SK-N-SH (cell line): Measurements from ENCODE around the gene DCST1. TPM values are rescaled to one million over a fixed set of nuclear protein-coding genes. Genes with fewer than 3 reads are reported as not detected.

Source experiments
- CTCF ChIA-PET: fragments of 300-600, 350-600 bp; formaldehyde crosslinking; extraction: SDS; loops from one replicate; lab custom pipeline; 2021; lab: Yijun Ruan, JAX
- POLR2A ChIA-PET: fragments of 350-600 bp; sonication (Branson Sonifier 250); formaldehyde crosslinking; extraction: SDS; loops from one replicate; lab custom pipeline; 2020; ENCODE audit warnings: antibody characterized with exemption, inconsistent platforms; lab: Yijun Ruan, JAX
- DNase-seq: peaks from one replicate; pipeline ENCODE4 v3.0.0; 2012
- H2AFZ ChIP-seq: fragments of 200-600 bp; sonication (generic); 2 replicates; pipeline ENCODE4 v1.8.1; 2016; ENCODE audit warnings: antibody characterized with exemption, mild to moderate bottlenecking, low read depth
- H3F3A ChIP-seq: fragments of 200-600 bp; sonication (generic); replicated peaks from 2 replicates; pipeline ENCODE3; 2016; ENCODE audit warnings: antibody characterized with exemption, mild to moderate bottlenecking; ENCODE audit not compliant: insufficient read depth
- H3K27ac ChIP-seq, 2 experiments: fragments of 200-500 bp in 1 of 2; fragments of 200-600 bp in 1 of 2; sonication (Bioruptor generic) in 1 of 2; sonication (generic), shearing (Covaris generic) in 1 of 2; 2 replicates each; pipeline versions ENCODE4 v1.5.1 to v1.6.1; 2014 to 2016; ENCODE audit warnings: low read depth in 2 of 2, inconsistent platforms in 1 of 2, low read length in 1 of 2, mild to moderate bottlenecking in 1 of 2, mixed read lengths in 1 of 2
- H3K27me3 ChIP-seq: fragments of 200-600 bp; sonication (generic), shearing (Covaris generic); 2 replicates; pipeline ENCODE4 v1.6.1; 2016; ENCODE audit warnings: mixed run types; ENCODE audit not compliant: insufficient read depth
- H3K36me3 ChIP-seq, 2 experiments: fragments of 200-500 bp in 1 of 2; fragments of 200-600 bp in 1 of 2; sonication (Bioruptor generic) in 1 of 2; sonication (generic) in 1 of 2; replicated peaks in 1 of 2; 2 replicates each; pipeline versions ENCODE3 to v1.5.1; 2014 to 2016; ENCODE audit warnings: low read length in 1 of 2, mild to moderate bottlenecking in 1 of 2; ENCODE audit not compliant: insufficient read depth in 2 of 2, control insufficient read depth in 1 of 2
- H3K4me1 ChIP-seq, 2 experiments: fragments of 200-500 bp in 1 of 2; fragments of 200-600 bp in 1 of 2; sonication (Bioruptor generic) in 1 of 2; sonication (generic), shearing (Covaris generic) in 1 of 2; 2 replicates each; pipeline versions ENCODE4 v1.5.1 to v1.6.1; 2014 to 2016; ENCODE audit warnings: low read depth in 1 of 2, low read length in 1 of 2, mixed run types in 1 of 2; ENCODE audit not compliant: insufficient read depth in 2 of 2, control insufficient read depth in 1 of 2
- H3K4me2 ChIP-seq: fragments of 200-600 bp; sonication (generic), shearing (Covaris generic); 2 replicates; pipeline ENCODE4 v1.6.1; 2017; ENCODE audit warnings: mixed run types
- H3K4me3 ChIP-seq, 2 experiments: fragments of 200-500 bp in 1 of 2; fragments of 200-600 bp in 1 of 2; sonication (Bioruptor generic) in 1 of 2; sonication (generic), shearing (Covaris generic) in 1 of 2; 2 replicates each; pipeline versions ENCODE4 v1.5.1 to v1.8.1; 2014 to 2016; ENCODE audit warnings: low read depth in 2 of 2, inconsistent platforms in 1 of 2, low read length in 1 of 2, mild to moderate bottlenecking in 1 of 2, mixed read lengths in 1 of 2, moderate library complexity in 1 of 2
- H3K79me2 ChIP-seq: fragments of 200-600 bp; sonication (generic); 2 replicates; pipeline ENCODE4 v1.8.1; 2017; ENCODE audit warnings: mild to moderate bottlenecking; ENCODE audit not compliant: insufficient read depth
- H3K9ac ChIP-seq: fragments of 200-600 bp; sonication (generic); 2 replicates; pipeline ENCODE4 v1.6.1; 2017; ENCODE audit warnings: mixed run types
- H3K9me2 ChIP-seq: fragments of 200-600 bp; sonication (generic); 2 replicates; pipeline ENCODE4 v1.6.1; 2017; ENCODE audit warnings: mixed run types
- H3K9me3 ChIP-seq: fragments of 200-600 bp; sonication (generic); 2 replicates; pipeline ENCODE4 v1.6.1; 2017; ENCODE audit warnings: mixed run types, mild to moderate bottlenecking, moderate library complexity
- H4K20me1 ChIP-seq: fragments of 200-600 bp; sonication (generic); 2 replicates; pipeline ENCODE4 v1.6.1; 2017; ENCODE audit warnings: mild to moderate bottlenecking, mixed run types; ENCODE audit not compliant: insufficient read depth
- CHD2 ChIP-seq: fragments of 150-350 bp; IDR thresholded peaks from 2 replicates; pipeline ENCODE4 v1.6.1; 2018; ENCODE audit warnings: low read length; ENCODE audit not compliant: partially characterized antibody
- CTCF ChIP-seq: fragments of 200-600 bp; sonication (generic); IDR thresholded peaks from 2 replicates; pipeline ENCODE4 v1.6.1; 2017; ENCODE audit warnings: antibody characterized with exemption, mild to moderate bottlenecking, moderate library complexity
- ELF1 ChIP-seq: IDR thresholded peaks from 2 replicates; pipeline ENCODE4 v1.4.0; 2012
- EP300 ChIP-seq, 2 experiments: IDR thresholded peaks; 2 replicates each; pipeline versions ENCODE4 v1.4.0 to v1.6.1; 2012; ENCODE audit warnings: borderline replicate concordance in 1 of 2, low read depth in 1 of 2, low read length in 1 of 2
- EZH2phosphoT487 ChIP-seq: fragments of 200-600 bp; sonication (generic); IDR thresholded peaks from 2 replicates; pipeline ENCODE4 v1.6.1; 2017; ENCODE audit warnings: low read depth, mixed run types, mild to moderate bottlenecking, antibody characterized with exemption, moderate library complexity, borderline replicate concordance
- FOSL2 ChIP-seq: IDR thresholded peaks from 2 replicates; pipeline ENCODE4 v1.4.0; 2012; ENCODE audit warnings: low read depth, mild to moderate bottlenecking, moderate library complexity, borderline replicate concordance
- FOXM1 ChIP-seq: IDR thresholded peaks from 2 replicates; pipeline ENCODE4 v1.4.0; 2012; ENCODE audit warnings: low read depth, mild to moderate bottlenecking
- GABPA ChIP-seq: IDR thresholded peaks from 2 replicates; pipeline ENCODE4 v1.4.0; 2012; ENCODE audit warnings: low read depth, mild to moderate bottlenecking
- JUND ChIP-seq: IDR thresholded peaks from 2 replicates; pipeline ENCODE4 v1.4.0; 2012
- MXI1 ChIP-seq: IDR thresholded peaks from 2 replicates; pipeline ENCODE4 v1.6.1; 2012; ENCODE audit warnings: mild to moderate bottlenecking, low read depth, low read length, improper control_type of control experiment
- NFIC ChIP-seq: IDR thresholded peaks from 2 replicates; pipeline ENCODE4 v1.4.0; 2012; ENCODE audit warnings: borderline replicate concordance
- POLR2AphosphoS5 ChIP-seq: IDR thresholded peaks from 2 replicates; pipeline ENCODE4 v1.6.1; 2012; ENCODE audit warnings: low read depth, low read length
- RFX5 ChIP-seq: IDR thresholded peaks from 2 replicates; pipeline ENCODE4 v1.6.1; 2012; ENCODE audit warnings: mild to moderate bottlenecking, improper control_type of control experiment, low read length
- TAF1 ChIP-seq: IDR thresholded peaks from 2 replicates; pipeline ENCODE4 v1.6.1; 2012; ENCODE audit warnings: low read depth, mild to moderate bottlenecking, low read length, moderate library complexity, borderline replicate concordance
- WGBS: methylation state at CpG from one replicate; pipeline ENCODE4 v1.1.6; 2017; ENCODE audit warnings: low lambda C conversion rate; 5-methylcytosine and 5-hydroxymethylcytosine counted together
- polyA plus RNA-seq, 3 experiments: library from polyadenylated mRNA; depleted of rRNA; stranded (reverse); fragments of >200 nt; gene quantifications; 2 replicates each; pipeline ENCODE4 v1.2.3, GENCODE V29; 2012
- TF ChIP-seq, protein P1 (sequence below): fragments of 150-350 bp; IDR thresholded peaks from 2 replicates; pipeline ENCODE4 v1.6.1; 2016; ENCODE audit warnings: mild to moderate bottlenecking, low read depth, low read length
- TF ChIP-seq, protein P2 (sequence below): IDR thresholded peaks from 2 replicates; pipeline ENCODE4; 2012
- TF ChIP-seq, protein P3 (sequence below): IDR thresholded peaks from 2 replicates; pipeline ENCODE4 v1.4.0; 2012; ENCODE audit warnings: low read depth, borderline replicate concordance

The DCST1 gene
- polyA plus RNA-seq, 1 of the 3 experiments (the other 2 are of a cell fraction), result not detected

DNA sequence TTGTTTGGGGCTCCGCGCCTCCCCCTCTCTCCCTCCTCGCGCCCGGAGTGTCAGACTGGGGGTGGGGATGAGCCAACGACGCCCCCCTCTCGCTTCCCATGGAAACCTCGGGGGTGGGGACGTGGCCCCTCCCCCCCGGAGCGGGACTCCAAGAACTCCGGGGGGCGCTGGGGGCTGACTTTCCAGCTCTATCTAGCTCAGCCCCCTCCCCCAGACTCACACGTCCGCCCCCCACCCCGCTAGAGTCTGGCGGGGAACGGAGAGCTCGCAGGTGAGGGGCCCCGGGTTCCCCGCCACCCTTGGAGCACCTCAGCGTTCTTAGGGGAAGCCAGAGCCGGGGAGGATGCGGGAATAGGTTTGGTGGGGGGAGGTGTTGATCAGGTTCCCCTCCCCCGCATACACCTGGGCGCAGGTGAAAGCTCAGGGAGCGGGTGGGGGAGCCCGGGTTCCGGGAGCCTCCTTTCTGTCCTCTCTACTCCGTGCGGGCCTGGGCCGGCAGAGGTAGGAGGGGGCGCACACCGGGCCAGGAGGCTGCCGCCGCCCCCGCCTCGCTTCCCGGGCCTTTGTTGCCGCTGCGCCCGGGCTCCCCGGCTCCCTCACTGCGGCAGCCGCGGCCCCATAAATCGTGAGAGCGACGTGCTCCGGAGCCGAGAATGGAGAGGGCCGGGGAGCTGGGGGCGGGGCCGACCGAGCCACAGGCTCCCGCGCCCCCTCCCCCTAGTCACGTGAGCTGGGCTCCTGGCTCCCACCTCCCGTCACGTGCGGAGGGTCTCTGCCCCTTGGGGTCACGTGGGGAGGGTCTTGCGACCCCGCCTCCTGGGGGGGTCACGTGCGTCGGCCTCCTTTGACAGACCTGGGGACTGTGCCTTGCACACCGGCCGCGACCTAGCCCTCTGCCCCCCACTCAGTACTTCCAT is 46.9 kb downstream of the DCST1 start (continued):
- TF ChIP-seq CTCF, result no peak
- no peak for TF ChIP-seq POLR2AphosphoS5
- no peak for TF ChIP-seq CHD2
- TF ChIP-seq NFIC, result no peak
- no peak for TF ChIP-seq JUND
- TF ChIP-seq, protein P1, sequence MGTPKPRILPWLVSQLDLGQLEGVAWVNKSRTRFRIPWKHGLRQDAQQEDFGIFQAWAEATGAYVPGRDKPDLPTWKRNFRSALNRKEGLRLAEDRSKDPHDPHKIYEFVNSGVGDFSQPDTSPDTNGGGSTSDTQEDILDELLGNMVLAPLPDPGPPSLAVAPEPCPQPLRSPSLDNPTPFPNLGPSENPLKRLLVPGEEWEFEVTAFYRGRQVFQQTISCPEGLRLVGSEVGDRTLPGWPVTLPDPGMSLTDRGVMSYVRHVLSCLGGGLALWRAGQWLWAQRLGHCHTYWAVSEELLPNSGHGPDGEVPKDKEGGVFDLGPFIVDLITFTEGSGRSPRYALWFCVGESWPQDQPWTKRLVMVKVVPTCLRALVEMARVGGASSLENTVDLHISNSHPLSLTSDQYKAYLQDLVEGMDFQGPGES, result no peak; the same call in 1 of the 2 replicates
- TF ChIP-seq TAF1, result no peak
- no peak for TF ChIP-seq ELF1
- TF ChIP-seq MXI1, result peak; percentile 87
- TF ChIP-seq, protein P2, sequence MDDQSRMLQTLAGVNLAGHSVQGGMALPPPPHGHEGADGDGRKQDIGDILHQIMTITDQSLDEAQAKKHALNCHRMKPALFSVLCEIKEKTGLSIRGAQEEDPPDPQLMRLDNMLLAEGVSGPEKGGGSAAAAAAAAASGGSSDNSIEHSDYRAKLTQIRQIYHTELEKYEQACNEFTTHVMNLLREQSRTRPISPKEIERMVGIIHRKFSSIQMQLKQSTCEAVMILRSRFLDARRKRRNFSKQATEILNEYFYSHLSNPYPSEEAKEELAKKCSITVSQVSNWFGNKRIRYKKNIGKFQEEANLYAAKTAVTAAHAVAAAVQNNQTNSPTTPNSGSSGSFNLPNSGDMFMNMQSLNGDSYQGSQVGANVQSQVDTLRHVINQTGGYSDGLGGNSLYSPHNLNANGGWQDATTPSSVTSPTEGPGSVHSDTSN, result 0 out of 2 replicates have a peak, but pooled peaks have one; percentile 9

GRCh38 chr1:155081472-155082300 is 48.1 kb downstream of the DCST1 start:
- POLR2A ChIA-PET, result interaction anchor here (1.2 to 1.9 kb wide), 2 partner anchors 11 to 17 kb away, joined by 3 to 5 read pairs; no protein-coding TSS in a partner anchor
- peaks cover 10% of the 10 kb centered on the region for H3F3A ChIP-seq
- no peak overlapping the region for H3K9ac ChIP-seq
- no peak for DNase-seq
- 77% methylated on average over 44 of the region's 68 CpGs for WGBS
- no peaks in the 10 kb centered on the region for H3K36me3 ChIP-seq
- H3K27me3 ChIP-seq, result peaks cover 23% of the 10 kb centered on the region
- CTCF ChIA-PET, result interaction anchor here (1.1 to 29.9 kb wide), 8 partner anchors 10 to 91 kb away, joined by 4 to 573 read pairs (median 10); partner anchors contain the start of genes ADAM15, DCST1, DCST2 and EFNA4
- no peak overlapping the region for H3K4me3 ChIP-seq
- H3K79me2 ChIP-seq, result no peaks in the 10 kb centered on the region
- peaks cover 21 to 36% of the 10 kb centered on the region in 2 experiments; a peak in 3 of 4 replicates for H3K4me1 ChIP-seq
- H4K20me1 ChIP-seq, result no peaks in the 10 kb centered on the region
- no peaks in the 10 kb centered on the region for H3K9me2 ChIP-seq
- no peaks in the 10 kb centered on the region for H3K9me3 ChIP-seq
- no peak overlapping the region for H3K27ac ChIP-seq
- H3K4me2 ChIP-seq, result no peak overlapping the region
- H2AFZ ChIP-seq, result no peak overlapping the region
- TF ChIP-seq EZH2phosphoT487, result no peak
- TF ChIP-seq, protein P3, sequence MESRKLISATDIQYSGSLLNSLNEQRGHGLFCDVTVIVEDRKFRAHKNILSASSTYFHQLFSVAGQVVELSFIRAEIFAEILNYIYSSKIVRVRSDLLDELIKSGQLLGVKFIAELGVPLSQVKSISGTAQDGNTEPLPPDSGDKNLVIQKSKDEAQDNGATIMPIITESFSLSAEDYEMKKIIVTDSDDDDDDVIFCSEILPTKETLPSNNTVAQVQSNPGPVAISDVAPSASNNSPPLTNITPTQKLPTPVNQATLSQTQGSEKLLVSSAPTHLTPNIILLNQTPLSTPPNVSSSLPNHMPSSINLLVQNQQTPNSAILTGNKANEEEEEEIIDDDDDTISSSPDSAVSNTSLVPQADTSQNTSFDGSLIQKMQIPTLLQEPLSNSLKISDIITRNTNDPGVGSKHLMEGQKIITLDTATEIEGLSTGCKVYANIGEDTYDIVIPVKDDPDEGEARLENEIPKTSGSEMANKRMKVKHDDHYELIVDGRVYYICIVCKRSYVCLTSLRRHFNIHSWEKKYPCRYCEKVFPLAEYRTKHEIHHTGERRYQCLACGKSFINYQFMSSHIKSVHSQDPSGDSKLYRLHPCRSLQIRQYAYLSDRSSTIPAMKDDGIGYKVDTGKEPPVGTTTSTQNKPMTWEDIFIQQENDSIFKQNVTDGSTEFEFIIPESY, result no peak
- no peak for TF ChIP-seq GABPA
- no peak for TF ChIP-seq TAF1
- TF ChIP-seq MXI1, result no peak
- TF ChIP-seq FOSL2, result no peak
- TF ChIP-seq EP300 (IDR thresholded peaks at IDR 0.05; ENCODE audit: borderline replicate concordance in 1 of 2, low read depth in 1 of 2, low read length in 1 of 2), result no peak
- TF ChIP-seq, protein P2, result no peak
- no peak for TF ChIP-seq CTCF
- TF ChIP-seq RFX5, result no peak
- no peak for TF ChIP-seq JUND
- TF ChIP-seq FOXM1, result no peak
